Smooth muscle cell (in vitro differentiated cells): ENCODE measurements around the gene TPX2. TPM values are rescaled to one million over a fixed set of nuclear protein-coding genes. Genes with fewer than 3 reads are reported as not detected.

Experiments
- DNase-seq: peaks from one replicate; lab custom pipeline; 2025; ENCODE audit not compliant: unreplicated experiment; lab: John Stamatoyannopoulos, UW
- H2AFZ ChIP-seq: fragments of 200-600 bp; sonication (generic); 2 replicates; pipeline ENCODE4 v1.6.0; 2016; ENCODE audit warnings: antibody characterized with exemption, low read depth, mild to moderate bottlenecking
- H3F3A ChIP-seq: fragments of 200-600 bp; sonication (generic); 2 replicates; pipeline ENCODE4 v1.6.0; 2017; ENCODE audit warnings: antibody characterized with exemption, low read depth
- H3K27ac ChIP-seq: fragments of 200-600 bp; sonication (generic); 2 replicates; pipeline ENCODE4 v1.5.1; 2016; ENCODE audit warnings: low read depth, mild to moderate bottlenecking
- H3K27me3 ChIP-seq: fragments of 200-600 bp; sonication (generic); 2 replicates; pipeline ENCODE4 v1.6.1; 2016; ENCODE audit warnings: low read depth, mild to moderate bottlenecking
- H3K36me3 ChIP-seq: fragments of 200-600 bp; sonication (generic); 2 replicates; pipeline ENCODE4 v1.5.1; 2016; ENCODE audit warnings: low read depth
- H3K4me1 ChIP-seq: fragments of 200-600 bp; sonication (generic); 2 replicates; pipeline ENCODE4 v1.5.1; 2016; ENCODE audit warnings: low read depth
- H3K4me2 ChIP-seq: fragments of 200-600 bp; sonication (generic); 2 replicates; pipeline ENCODE4 v1.6.0; 2016; ENCODE audit warnings: mild to moderate bottlenecking
- H3K4me3 ChIP-seq: fragments of 200-600 bp; sonication (generic); 2 replicates; pipeline ENCODE4 v1.5.1; 2016; ENCODE audit warnings: mild to moderate bottlenecking
- H3K79me2 ChIP-seq: fragments of 200-600 bp; sonication (generic); 2 replicates; pipeline ENCODE4 v1.6.0; 2016; ENCODE audit warnings: low read depth, mild to moderate bottlenecking
- H3K9ac ChIP-seq: fragments of 200-600 bp; sonication (generic); 2 replicates; pipeline ENCODE4 v1.6.0; 2016; ENCODE audit warnings: low read depth
- H3K9me3 ChIP-seq: fragments of 200-600 bp; sonication (generic); replicated peaks from 2 replicates; pipeline ENCODE4 v1.5.1; 2016; ENCODE audit warnings: low read depth
- H4K20me1 ChIP-seq: fragments of 200-600 bp; sonication (generic); 2 replicates; pipeline ENCODE4 v1.6.0; 2016; ENCODE audit warnings: low read depth
- WGBS: methylation state at CpG from one replicate; pipeline ENCODE4 v1.1.7; 2016; ENCODE audit warnings: low lambda C conversion rate; 5-methylcytosine and 5-hydroxymethylcytosine counted together
- polyA plus RNA-seq: library from polyadenylated mRNA; unstranded; fragments of >200 nt; fragmentation: Nextera tagmentation; extraction: Ambion mirVana; gene quantifications from 2 replicates; pipeline ENCODE4 v1.2.1, GENCODE V29; 2016
- total RNA-seq: library from RNA; depleted of rRNA; stranded (reverse); fragments of >200 nt; gene quantifications from 2 replicates; pipeline ENCODE4 v1.2.3, GENCODE V29; 2014
- TF ChIP-seq, protein P1 (sequence below): fragments of 200-600 bp; sonication (generic); IDR thresholded peaks from 2 replicates; pipeline ENCODE4 v1.5.1; 2017; ENCODE audit warnings: borderline replicate concordance, mild to moderate bottlenecking, antibody characterized with exemption; ENCODE audit not compliant: insufficient read depth, poor library complexity, severe bottlenecking

The TPX2 gene
- total and polyA plus RNA-seq, 2 experiments from 2014 or later: 21.7 to 24.5 TPM

DNA sequence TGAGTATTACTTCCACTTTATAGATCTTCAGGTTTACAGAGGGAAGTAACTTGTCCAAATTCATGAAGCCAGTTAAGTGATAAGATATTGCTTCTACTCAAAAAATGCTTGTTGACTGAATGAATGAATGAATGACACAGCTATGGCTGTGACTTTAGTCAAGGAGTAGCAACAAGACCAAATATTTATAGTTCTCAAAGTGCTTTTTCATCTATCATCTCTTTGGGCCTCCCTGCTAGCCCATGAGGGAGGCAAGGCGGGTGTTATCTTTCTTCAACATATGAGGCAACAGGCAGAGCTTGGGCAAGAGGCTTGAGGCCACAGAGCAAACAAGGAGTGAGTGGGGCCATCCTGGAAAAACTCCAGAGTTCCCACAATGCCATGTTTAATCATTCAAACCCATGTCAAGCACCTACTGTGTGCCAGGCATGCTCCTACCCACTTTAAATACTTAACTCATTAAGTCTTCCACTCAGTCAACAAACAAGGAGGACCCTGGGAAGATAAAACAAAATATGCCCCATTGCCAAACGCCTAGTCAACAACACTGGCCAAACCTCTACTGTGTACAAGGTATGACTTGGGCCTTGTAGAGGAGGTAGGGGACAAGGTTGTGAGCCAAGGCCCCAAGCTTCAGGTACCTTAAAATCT is 32.4 kb upstream of the TPX2 start:
- no peak for DNase-seq
- no peaks in the 10 kb centered on the region for H3K27me3 ChIP-seq
- no peaks in the 10 kb centered on the region for H3K36me3 ChIP-seq
- TF ChIP-seq, protein P1, sequence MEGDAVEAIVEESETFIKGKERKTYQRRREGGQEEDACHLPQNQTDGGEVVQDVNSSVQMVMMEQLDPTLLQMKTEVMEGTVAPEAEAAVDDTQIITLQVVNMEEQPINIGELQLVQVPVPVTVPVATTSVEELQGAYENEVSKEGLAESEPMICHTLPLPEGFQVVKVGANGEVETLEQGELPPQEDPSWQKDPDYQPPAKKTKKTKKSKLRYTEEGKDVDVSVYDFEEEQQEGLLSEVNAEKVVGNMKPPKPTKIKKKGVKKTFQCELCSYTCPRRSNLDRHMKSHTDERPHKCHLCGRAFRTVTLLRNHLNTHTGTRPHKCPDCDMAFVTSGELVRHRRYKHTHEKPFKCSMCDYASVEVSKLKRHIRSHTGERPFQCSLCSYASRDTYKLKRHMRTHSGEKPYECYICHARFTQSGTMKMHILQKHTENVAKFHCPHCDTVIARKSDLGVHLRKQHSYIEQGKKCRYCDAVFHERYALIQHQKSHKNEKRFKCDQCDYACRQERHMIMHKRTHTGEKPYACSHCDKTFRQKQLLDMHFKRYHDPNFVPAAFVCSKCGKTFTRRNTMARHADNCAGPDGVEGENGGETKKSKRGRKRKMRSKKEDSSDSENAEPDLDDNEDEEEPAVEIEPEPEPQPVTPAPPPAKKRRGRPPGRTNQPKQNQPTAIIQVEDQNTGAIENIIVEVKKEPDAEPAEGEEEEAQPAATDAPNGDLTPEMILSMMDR: no peak
- H3K9ac ChIP-seq: no peak overlapping the region
- H3K4me1 ChIP-seq: peaks cover 3% of the 10 kb centered on the region
- H3K27ac ChIP-seq: peak overlapping the region; percentile 75
- 85% methylated on average over 2 of the region's 2 CpGs for WGBS
- H3K4me2 ChIP-seq: no peak overlapping the region
- no peaks in the 10 kb centered on the region for H3F3A ChIP-seq
- H3K4me3 ChIP-seq: no peak overlapping the region
- no peak overlapping the region for H2AFZ ChIP-seq
- peaks cover 52% of the 10 kb centered on the region for H3K79me2 ChIP-seq
- no peaks in the 10 kb centered on the region for H3K9me3 ChIP-seq
- H4K20me1 ChIP-seq: no peaks in the 10 kb centered on the region

DNA sequence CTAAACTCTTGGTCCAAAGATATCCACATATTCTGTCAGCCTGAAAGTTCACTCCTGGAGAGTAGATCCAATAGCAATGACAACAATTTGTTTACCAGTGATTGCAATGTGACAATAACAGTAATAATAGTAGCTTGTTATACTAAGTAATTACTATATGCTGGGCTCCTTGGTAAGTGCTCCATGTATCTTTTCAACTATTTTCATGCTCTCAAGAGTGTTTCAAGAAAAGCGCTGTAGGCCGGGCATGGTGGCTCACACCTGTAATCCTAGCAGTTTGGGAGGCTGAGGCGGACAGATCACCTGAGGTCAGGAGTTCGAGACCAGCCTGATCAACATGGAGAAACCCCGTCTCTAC is 31.9 kb upstream of the TPX2 start:
- Histone ChIP-seq H3K4me2 (no peak overlapping the region), H3K9ac (no peak overlapping the region), H3K27ac (no peak overlapping the region), H3K27me3 (no peaks in the 10 kb centered on the region), H3K4me1 (peaks cover 8% of the 10 kb centered on the region), H3K4me3 (no peak overlapping the region), H4K20me1 (no peaks in the 10 kb centered on the region), H3F3A (peaks cover 2% of the 10 kb centered on the region), H3K36me3 (no peaks in the 10 kb centered on the region), H2AFZ (no peak overlapping the region), H3K9me3 (no peaks in the 10 kb centered on the region), H3K79me2 (peaks cover 52% of the 10 kb centered on the region)
- no peak for DNase-seq
- WGBS: 98% methylated on average over 5 of the region's 5 CpGs
- TF ChIP-seq, protein P1: no peak

DNA sequence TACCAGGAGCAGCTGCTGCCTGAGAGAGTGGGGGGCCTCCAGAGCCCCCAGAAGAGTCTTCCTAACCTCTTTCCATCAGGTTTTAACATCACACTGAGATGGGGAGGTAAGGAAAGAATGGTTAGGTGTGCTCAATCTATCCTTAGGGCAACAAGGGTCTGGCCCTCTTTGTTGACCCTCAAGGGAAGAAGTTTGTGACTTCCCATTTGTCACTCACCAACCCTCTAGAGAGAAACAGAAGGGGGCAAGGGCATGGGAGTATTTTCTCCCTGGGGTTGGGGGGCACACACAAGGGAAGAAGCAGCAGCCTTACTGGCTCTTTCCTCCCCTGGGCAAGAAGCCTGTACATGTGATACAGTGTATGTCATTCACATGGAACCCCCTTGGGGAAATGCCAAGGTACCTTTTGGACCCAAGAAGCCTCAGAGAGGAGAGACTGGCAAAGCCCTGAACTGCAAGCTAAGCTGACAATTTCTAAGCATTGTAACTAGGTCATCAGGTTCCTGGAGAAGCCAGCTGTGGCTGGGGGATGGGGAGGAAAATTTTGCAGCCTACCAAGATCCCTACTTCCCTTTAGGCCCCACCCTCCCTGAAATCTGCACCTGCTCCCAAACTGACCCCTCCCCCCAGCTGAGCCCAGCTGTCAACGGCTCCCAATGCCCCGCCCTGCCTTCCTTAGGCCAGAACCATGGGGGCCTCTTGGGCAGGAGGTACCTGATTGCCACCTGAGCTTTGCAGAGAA is 30.9 kb upstream of the TPX2 start:
- no peak overlapping the region for H3K4me2 ChIP-seq
- no peak for DNase-seq
- H3F3A ChIP-seq: peaks cover 3% of the 10 kb centered on the region
- H3K27ac ChIP-seq: no peak overlapping the region
- H3K36me3 ChIP-seq: no peaks in the 10 kb centered on the region
- H3K4me1 ChIP-seq: peaks cover 17% of the 10 kb centered on the region
- H4K20me1 ChIP-seq: no peaks in the 10 kb centered on the region
- no peak overlapping the region for H2AFZ ChIP-seq
- TF ChIP-seq, protein P1: no peak
- peaks cover 51% of the 10 kb centered on the region for H3K79me2 ChIP-seq
- H3K9ac ChIP-seq: no peak overlapping the region
- no peak overlapping the region for H3K4me3 ChIP-seq
- H3K27me3 ChIP-seq: no peaks in the 10 kb centered on the region
- 72% methylated on average over 2 of the region's 2 CpGs for WGBS
- no peaks in the 10 kb centered on the region for H3K9me3 ChIP-seq
